Ishikawa (cell line): ENCODE data around the gene POLR3A.

ENCODE experiments used
- CEBPB ChIP-seq: IDR thresholded peaks from 2 replicates; pipeline ENCODE4 v1.6.1; 2012
- EGR1 ChIP-seq: IDR thresholded peaks from 2 replicates; pipeline ENCODE4 v1.6.1; 2012
- EP300 ChIP-seq: IDR thresholded peaks from 2 replicates; pipeline ENCODE4 v1.6.1; 2012; ENCODE audit warnings: borderline replicate concordance
- FOXM1 ChIP-seq: IDR thresholded peaks from 2 replicates; pipeline ENCODE4 v1.6.1; 2012; ENCODE audit warnings: low read depth, borderline replicate concordance
- NFIC ChIP-seq: IDR thresholded peaks from 2 replicates; pipeline ENCODE4 v1.6.1; 2012
- RAD21 ChIP-seq: IDR thresholded peaks from 2 replicates; pipeline ENCODE4 v1.6.1; 2012; ENCODE audit warnings: low read depth
- TAF1 ChIP-seq: IDR thresholded peaks from 2 replicates; pipeline ENCODE4 v1.6.1; 2012; ENCODE audit warnings: low read depth, mild to moderate bottlenecking
- TCF12 ChIP-seq: IDR thresholded peaks from 2 replicates; pipeline ENCODE4 v1.6.1; 2012; ENCODE audit warnings: low read depth
- TEAD4 ChIP-seq: IDR thresholded peaks from 2 replicates; pipeline ENCODE4 v1.6.1; 2012
- USF1 ChIP-seq: IDR thresholded peaks from 2 replicates; pipeline ENCODE4 v1.6.1; 2012
- YY1 ChIP-seq: IDR thresholded peaks from 2 replicates; pipeline ENCODE4 v1.6.1; 2012; ENCODE audit warnings: low read depth
- ZBTB7A ChIP-seq: IDR thresholded peaks from 2 replicates; pipeline ENCODE4 v1.6.1; 2012; ENCODE audit warnings: low read depth
- TF ChIP-seq, protein P1 (sequence below): IDR thresholded peaks from 2 replicates; pipeline ENCODE4 v1.6.1; 2012; ENCODE audit warnings: low read depth, mild to moderate bottlenecking
- TF ChIP-seq, protein P2 (sequence below): IDR thresholded peaks from 2 replicates; pipeline ENCODE4 v1.6.1; 2012

GRCh38 chr10:77940225-77940624, 89.1 kb downstream of the POLR3A start:
- TF ChIP-seq FOXM1 (no peak), YY1 (no peak), EP300 (no peak), NFIC (no peak), TCF12 (no peak), CEBPB (no peak), RAD21 (no peak), TAF1 (no peak), TEAD4 (no peak), EGR1 (no peak), ZBTB7A (no peak), USF1 (no peak)
- TF ChIP-seq, protein P1, sequence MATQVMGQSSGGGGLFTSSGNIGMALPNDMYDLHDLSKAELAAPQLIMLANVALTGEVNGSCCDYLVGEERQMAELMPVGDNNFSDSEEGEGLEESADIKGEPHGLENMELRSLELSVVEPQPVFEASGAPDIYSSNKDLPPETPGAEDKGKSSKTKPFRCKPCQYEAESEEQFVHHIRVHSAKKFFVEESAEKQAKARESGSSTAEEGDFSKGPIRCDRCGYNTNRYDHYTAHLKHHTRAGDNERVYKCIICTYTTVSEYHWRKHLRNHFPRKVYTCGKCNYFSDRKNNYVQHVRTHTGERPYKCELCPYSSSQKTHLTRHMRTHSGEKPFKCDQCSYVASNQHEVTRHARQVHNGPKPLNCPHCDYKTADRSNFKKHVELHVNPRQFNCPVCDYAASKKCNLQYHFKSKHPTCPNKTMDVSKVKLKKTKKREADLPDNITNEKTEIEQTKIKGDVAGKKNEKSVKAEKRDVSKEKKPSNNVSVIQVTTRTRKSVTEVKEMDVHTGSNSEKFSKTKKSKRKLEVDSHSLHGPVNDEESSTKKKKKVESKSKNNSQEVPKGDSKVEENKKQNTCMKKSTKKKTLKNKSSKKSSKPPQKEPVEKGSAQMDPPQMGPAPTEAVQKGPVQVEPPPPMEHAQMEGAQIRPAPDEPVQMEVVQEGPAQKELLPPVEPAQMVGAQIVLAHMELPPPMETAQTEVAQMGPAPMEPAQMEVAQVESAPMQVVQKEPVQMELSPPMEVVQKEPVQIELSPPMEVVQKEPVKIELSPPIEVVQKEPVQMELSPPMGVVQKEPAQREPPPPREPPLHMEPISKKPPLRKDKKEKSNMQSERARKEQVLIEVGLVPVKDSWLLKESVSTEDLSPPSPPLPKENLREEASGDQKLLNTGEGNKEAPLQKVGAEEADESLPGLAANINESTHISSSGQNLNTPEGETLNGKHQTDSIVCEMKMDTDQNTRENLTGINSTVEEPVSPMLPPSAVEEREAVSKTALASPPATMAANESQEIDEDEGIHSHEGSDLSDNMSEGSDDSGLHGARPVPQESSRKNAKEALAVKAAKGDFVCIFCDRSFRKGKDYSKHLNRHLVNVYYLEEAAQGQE: no peak
- TF ChIP-seq, protein P2, sequence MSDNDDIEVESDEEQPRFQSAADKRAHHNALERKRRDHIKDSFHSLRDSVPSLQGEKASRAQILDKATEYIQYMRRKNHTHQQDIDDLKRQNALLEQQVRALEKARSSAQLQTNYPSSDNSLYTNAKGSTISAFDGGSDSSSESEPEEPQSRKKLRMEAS: no peak
